KMS-11 (cell line): Measurements from ENCODE around the gene BFSP1.

Experiments
- H2AFZ ChIP-seq: fragments of 200-600 bp; sonication (generic); 2 replicates; pipeline ENCODE4 v1.6.1; 2016; ENCODE audit warnings: antibody characterized with exemption, mixed run types, low read depth
- H3K27ac ChIP-seq: fragments of 200-600 bp; sonication (generic); 2 replicates; pipeline ENCODE4 v1.6.1; 2016; ENCODE audit warnings: mild to moderate bottlenecking, mixed run types
- H3K27me3 ChIP-seq: fragments of 200-600 bp; sonication (generic); 2 replicates; pipeline ENCODE4 v1.6.1; 2017; ENCODE audit warnings: mild to moderate bottlenecking, low read depth, mixed run types, moderate library complexity; ENCODE audit not compliant: insufficient read depth
- H3K36me3 ChIP-seq: fragments of 200-600 bp; sonication (generic); 2 replicates; pipeline ENCODE4 v1.6.1; 2017; ENCODE audit warnings: mild to moderate bottlenecking, mixed run types; ENCODE audit not compliant: insufficient read depth
- H3K4me1 ChIP-seq: fragments of 200-600 bp; sonication (generic); 2 replicates; pipeline ENCODE4 v1.6.1; 2016; ENCODE audit warnings: mild to moderate bottlenecking, low read depth, mixed run types; ENCODE audit not compliant: poor library complexity, severe bottlenecking
- H3K4me2 ChIP-seq: fragments of 200-600 bp; sonication (generic); 2 replicates; pipeline ENCODE4 v1.7.0; 2016; ENCODE audit warnings: mild to moderate bottlenecking, mixed run types
- H3K4me3 ChIP-seq: fragments of 200-600 bp; sonication (generic); IDR thresholded peaks from 2 replicates; pipeline ENCODE4 v1.6.1; 2017; ENCODE audit warnings: low read depth, low read length, mixed read lengths; ENCODE audit not compliant: insufficient read depth
- H3K79me2 ChIP-seq: fragments of 200-600 bp; sonication (generic); 2 replicates; pipeline ENCODE4 v1.6.1; 2016; ENCODE audit warnings: low read depth, mixed run types; ENCODE audit not compliant: insufficient read depth
- H3K9ac ChIP-seq: fragments of 200-600 bp; sonication (generic); 2 replicates; pipeline ENCODE4 v1.6.1; 2016; ENCODE audit warnings: mild to moderate bottlenecking, mixed run types
- H4K20me1 ChIP-seq: fragments of 200-600 bp; sonication (generic); 2 replicates; pipeline ENCODE4 v1.6.1; 2016; ENCODE audit warnings: mild to moderate bottlenecking, mixed run types; ENCODE audit not compliant: insufficient read depth
- TF ChIP-seq, protein P1 (sequence below): fragments of 200-600 bp; sonication (generic); conservative IDR thresholded peaks from 2 replicates; pipeline ENCODE4 v1.6.1; 2017; ENCODE audit warnings: low read depth, mild to moderate bottlenecking, antibody characterized with exemption, low read length, moderate library complexity, mixed read lengths

The BFSP1 gene

DNA sequence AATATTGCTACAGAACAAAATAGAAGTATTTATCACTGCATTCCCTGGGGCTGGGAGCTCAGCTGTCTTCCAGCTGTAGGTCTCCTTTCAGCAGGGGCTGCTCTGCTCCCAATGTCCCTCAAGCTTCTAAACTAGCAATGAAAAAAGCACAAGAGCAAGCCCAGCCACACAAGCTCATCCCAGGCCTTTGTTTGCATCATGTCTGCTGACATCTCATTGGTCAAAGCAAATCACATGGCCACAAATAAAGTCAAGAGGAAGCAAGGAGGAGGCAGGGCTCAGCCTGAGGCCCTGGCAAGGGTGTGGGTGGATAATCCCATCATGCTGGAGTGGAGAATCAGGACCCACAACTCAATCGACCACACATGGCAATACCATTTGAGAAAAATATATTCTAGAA lies 2.2 kb upstream of the BFSP1 start:
- no peak overlapping the region for H3K4me3 ChIP-seq
- peak overlapping the region; percentile 38; the same call in 1 of the 2 replicates for H2AFZ ChIP-seq

DNA sequence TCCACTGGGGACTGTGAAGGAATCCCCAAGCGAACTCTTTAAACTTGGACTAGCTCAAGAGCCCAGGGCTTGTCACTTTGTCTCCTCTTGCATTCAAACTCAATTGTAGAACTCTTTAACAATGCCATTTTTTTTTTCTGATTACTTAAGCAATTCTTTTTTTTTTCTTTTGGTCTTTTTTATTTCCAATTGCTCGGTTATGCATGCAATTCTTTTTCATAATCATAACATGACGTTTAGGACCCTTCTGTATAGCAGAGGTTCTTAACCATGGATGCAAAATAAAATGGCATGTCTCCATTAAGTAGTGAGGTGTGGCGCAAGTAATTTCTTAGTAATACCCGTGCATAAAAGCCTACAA lies 466 bp upstream of the BFSP1 start:
- Histone ChIP-seq H3K27me3 (no peaks in the 10 kb centered on the region), H2AFZ (peak overlapping the region; percentile 71), H3K4me3 (no peak overlapping the region), H3K27ac (peak overlapping the region; percentile 62), H3K4me1 (peaks cover 18% of the 10 kb centered on the region), H4K20me1 (no peaks in the 10 kb centered on the region), H3K36me3 (no peaks in the 10 kb centered on the region), H3K79me2 (no peaks in the 10 kb centered on the region), H3K9ac (peak overlapping the region; percentile 77), H3K4me2 (peak overlapping the region; percentile 66; the same call in 1 of the 2 replicates)
- TF ChIP-seq, protein P1, sequence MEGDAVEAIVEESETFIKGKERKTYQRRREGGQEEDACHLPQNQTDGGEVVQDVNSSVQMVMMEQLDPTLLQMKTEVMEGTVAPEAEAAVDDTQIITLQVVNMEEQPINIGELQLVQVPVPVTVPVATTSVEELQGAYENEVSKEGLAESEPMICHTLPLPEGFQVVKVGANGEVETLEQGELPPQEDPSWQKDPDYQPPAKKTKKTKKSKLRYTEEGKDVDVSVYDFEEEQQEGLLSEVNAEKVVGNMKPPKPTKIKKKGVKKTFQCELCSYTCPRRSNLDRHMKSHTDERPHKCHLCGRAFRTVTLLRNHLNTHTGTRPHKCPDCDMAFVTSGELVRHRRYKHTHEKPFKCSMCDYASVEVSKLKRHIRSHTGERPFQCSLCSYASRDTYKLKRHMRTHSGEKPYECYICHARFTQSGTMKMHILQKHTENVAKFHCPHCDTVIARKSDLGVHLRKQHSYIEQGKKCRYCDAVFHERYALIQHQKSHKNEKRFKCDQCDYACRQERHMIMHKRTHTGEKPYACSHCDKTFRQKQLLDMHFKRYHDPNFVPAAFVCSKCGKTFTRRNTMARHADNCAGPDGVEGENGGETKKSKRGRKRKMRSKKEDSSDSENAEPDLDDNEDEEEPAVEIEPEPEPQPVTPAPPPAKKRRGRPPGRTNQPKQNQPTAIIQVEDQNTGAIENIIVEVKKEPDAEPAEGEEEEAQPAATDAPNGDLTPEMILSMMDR = no peak

More for the DNA sequence above, 2.2 kb upstream of the BFSP1 start:
- Histone ChIP-seq H3K79me2 (no peaks in the 10 kb centered on the region), H3K4me1 (peaks cover 36% of the 10 kb centered on the region), H3K27ac (no peak overlapping the region), H3K27me3 (no peaks in the 10 kb centered on the region), H3K9ac (no peak overlapping the region), H3K36me3 (no peaks in the 10 kb centered on the region), H4K20me1 (no peaks in the 10 kb centered on the region), H3K4me2 (peak overlapping the region; percentile 1; the same call in 1 of the 2 replicates)
- TF ChIP-seq, protein P1 = no peak

DNA sequence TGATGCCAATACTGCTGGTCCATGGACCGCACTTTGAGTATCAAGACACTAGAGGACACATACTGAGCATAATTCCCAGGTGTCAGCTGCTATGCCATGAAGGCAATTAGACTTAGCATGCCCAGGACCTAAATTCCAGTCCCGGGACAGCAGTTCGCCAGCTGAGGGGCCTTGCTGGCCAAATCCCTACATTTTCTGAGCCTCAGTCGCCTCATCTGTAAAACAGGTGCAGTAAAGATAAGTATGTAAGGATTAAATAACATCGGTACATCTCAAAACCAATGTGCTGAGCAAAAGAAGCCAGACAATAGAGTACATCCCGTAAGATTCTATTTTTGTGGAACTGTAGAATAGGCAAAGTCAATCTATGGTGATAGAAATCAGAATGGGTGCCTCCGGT lies 1.0 kb downstream of the BFSP1 start:
- Histone ChIP-seq H3K4me1 (peaks cover 16% of the 10 kb centered on the region), H2AFZ (peak overlapping the region; percentile 71; the same call in 1 of the 2 replicates), H3K79me2 (no peaks in the 10 kb centered on the region), H3K27ac (no peak overlapping the region), H3K4me2 (peak overlapping the region; percentile 3; the same call in 1 of the 2 replicates), H3K27me3 (no peaks in the 10 kb centered on the region), H3K36me3 (no peaks in the 10 kb centered on the region), H4K20me1 (no peaks in the 10 kb centered on the region), H3K4me3 (no peak overlapping the region), H3K9ac (no peak overlapping the region)
- TF ChIP-seq, protein P1 = no peak

DNA sequence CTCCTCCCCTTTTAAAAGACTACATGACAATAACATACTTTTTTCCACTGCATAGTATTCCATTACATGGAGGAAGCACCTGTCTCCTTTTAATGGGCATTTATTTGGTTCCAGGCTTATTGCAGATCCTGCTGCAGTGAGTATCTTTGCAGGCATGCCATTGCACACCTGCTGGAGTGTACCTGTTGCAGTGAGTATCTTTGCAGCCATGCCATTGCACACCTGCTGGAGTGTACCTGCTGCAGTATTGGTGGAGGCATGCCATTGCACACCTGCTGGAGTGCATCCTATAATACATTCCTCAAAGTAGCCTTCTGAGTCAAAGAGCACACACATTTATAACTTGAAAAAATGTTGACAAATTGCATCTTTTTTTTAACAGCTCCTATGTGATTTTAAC lies 1.6 kb downstream of the BFSP1 start:
- H2AFZ ChIP-seq = no peak overlapping the region
- no peaks in the 10 kb centered on the region for H3K79me2 ChIP-seq
- H3K9ac ChIP-seq = no peak overlapping the region
- H3K4me1 ChIP-seq = peaks cover 16% of the 10 kb centered on the region
- no peaks in the 10 kb centered on the region for H4K20me1 ChIP-seq
- TF ChIP-seq, protein P1 = no peak
- no peak overlapping the region for H3K4me3 ChIP-seq
- H3K4me2 ChIP-seq = no peak overlapping the region
- H3K36me3 ChIP-seq = no peaks in the 10 kb centered on the region
- H3K27ac ChIP-seq = no peak overlapping the region
- no peaks in the 10 kb centered on the region for H3K27me3 ChIP-seq

GRCh38 chr20:17525650-17526049 lies 5.5 kb downstream of the BFSP1 start:
- Histone ChIP-seq H3K4me1 (no peaks in the 10 kb centered on the region), H3K9ac (no peak overlapping the region), H3K27ac (no peak overlapping the region), H3K4me2 (no peak overlapping the region), H4K20me1 (no peaks in the 10 kb centered on the region), H3K4me3 (no peak overlapping the region), H3K27me3 (no peaks in the 10 kb centered on the region), H2AFZ (peak overlapping the region; percentile 26; the same call in 1 of the 2 replicates), H3K79me2 (no peaks in the 10 kb centered on the region), H3K36me3 (no peaks in the 10 kb centered on the region)
- TF ChIP-seq, protein P1 = no peak
